AG20443 (cell line): ENCODE results near the gene RPS6KC1.
A peak's percentile ranks its signal among the peaks of the same experiment; 100 is the strongest.
"Not testable (repeated sequence)": the region's sequence is repeated elsewhere in the genome, so short reads cannot be mapped to it uniquely, and the experiment has no call there.

ENCODE experiments used
- DNase-seq: peaks from one replicate; pipeline ENCODE4 v3.0.0; 2012; ENCODE audit warnings: low spot score, mixed read lengths

Gene RPS6KC1

GRCh38 chr1:213281640-213282301 is 230.7 kb downstream of the RPS6KC1 start:
- DNase-seq, result no peak

GRCh38 chr1:213284626-213285025 is 233.6 kb downstream of the RPS6KC1 start:
- DNase-seq, result peak; percentile 25

GRCh38 chr1:213286235-213286634 is 235.2 kb downstream of the RPS6KC1 start:
- DNase-seq, result no peak

- no peak for DNase-seq
Measured at GRCh38 chr1:213287987-213288386, 236.9 kb downstream of the RPS6KC1 start.

GRCh38 chr1:213291526-213291925 is 240.5 kb downstream of the RPS6KC1 start:
- DNase-seq, result no peak

- no peak for DNase-seq
Measured at GRCh38 chr1:213292614-213293013, 241.6 kb downstream of the RPS6KC1 start.

- DNase-seq, result no peak
Measured at GRCh38 chr1:213295860-213296259, 244.8 kb downstream of the RPS6KC1 start.

- no peak for DNase-seq
Measured at GRCh38 chr1:213296558-213296957, 245.5 kb downstream of the RPS6KC1 start.

- DNase-seq, result no peak
Measured at GRCh38 chr1:213297021-213297420, 246.0 kb downstream of the RPS6KC1 start.

GRCh38 chr1:213300433-213300832 is 249.4 kb downstream of the RPS6KC1 start:
- no peak for DNase-seq

- not testable (repeated sequence) for DNase-seq
Measured at GRCh38 chr1:213301524-213301923, 250.5 kb downstream of the RPS6KC1 start.

GRCh38 chr1:213303286-213303685 is 252.2 kb downstream of the RPS6KC1 start:
- DNase-seq, result no peak

- DNase-seq, result no peak
Measured at GRCh38 chr1:213315571-213315970, 264.5 kb downstream of the RPS6KC1 start.

GRCh38 chr1:213318458-213318857 is 267.4 kb downstream of the RPS6KC1 start:
- not testable (repeated sequence) for DNase-seq

GRCh38 chr1:213320191-213320870 is 269.3 kb downstream of the RPS6KC1 start:
- no peak for DNase-seq
